ENCODE results near the gene SAMD4B. TPM values are rescaled to one million over a fixed set of nuclear protein-coding genes. Genes with fewer than 3 reads are reported as not detected.

The SAMD4B gene
- total RNA-seq, 2 experiments from 2014 or later, result 59.4 to 60.0 TPM

DNA sequence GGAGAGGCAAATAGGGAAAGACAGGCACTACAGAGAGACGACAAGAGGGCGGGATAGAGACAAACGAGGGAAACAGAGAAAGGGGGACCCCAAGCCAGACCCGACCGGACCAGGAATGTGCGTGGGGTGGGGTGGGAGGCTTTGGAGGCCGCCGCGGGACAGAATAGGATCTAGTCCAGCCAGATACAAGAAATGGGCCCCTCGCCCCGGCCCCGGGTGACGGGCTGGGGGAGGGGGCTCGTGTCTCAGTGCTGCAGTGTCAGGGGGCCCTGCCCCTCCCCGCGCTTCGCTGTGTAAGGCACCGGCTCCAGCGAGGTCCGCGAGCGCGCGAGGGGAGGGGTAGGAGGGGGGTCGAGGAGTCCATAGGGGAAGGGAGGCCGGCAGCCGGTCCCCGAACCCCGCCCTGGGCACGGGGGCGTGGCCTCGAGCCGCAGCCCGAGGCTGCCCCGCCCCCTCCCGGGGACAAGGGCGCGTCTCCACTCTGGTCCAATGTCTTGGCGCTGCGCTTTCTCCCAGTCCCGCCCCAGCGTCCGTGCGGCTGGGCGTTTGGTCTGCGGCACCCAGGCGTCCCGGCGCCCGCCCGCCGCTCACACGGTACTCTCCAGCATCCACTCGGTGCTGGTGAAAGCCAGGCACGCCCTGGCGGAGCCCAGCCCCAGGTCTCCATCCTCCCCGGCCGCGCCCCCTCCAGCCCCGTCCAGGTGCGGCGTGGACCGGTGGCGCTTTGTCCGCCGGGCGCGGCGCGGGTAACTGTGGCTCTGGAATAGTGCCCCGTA, 35.0 kb upstream of the SAMD4B start:
- Histone ChIP-seq H3K79me2 (ENCODE audit: insufficient read depth, low read depth, low read length) (no peaks in the 10 kb centered on the region), H2AFZ (ENCODE audit: low read length) (no peak overlapping the region), H3K27ac (ENCODE audit: low read depth, low read length, poor library complexity, severe bottlenecking) (no peak overlapping the region), H4K20me1 (ENCODE audit: insufficient read depth, low read length) (no peaks in the 10 kb centered on the region), H3K4me1 (ENCODE audit: insufficient read depth, low read length, poor library complexity, severe bottlenecking) (no peaks in the 10 kb centered on the region), H3K9me3 (ENCODE audit: low read length) (no peaks in the 10 kb centered on the region), H3K9me2 (ENCODE audit: insufficient read depth, low read length) (no peaks in the 10 kb centered on the region), H3K4me2 (ENCODE audit: low read length) (no peak overlapping the region), H3K36me3 (ENCODE audit: insufficient read depth, low read length) (no peaks in the 10 kb centered on the region), H3K4me3 (ENCODE audit: low read depth, low read length, poor library complexity, severe bottlenecking) (no peak overlapping the region)
- DNase-seq (ENCODE audit: low spot score), result no peak
- CTCF ChIA-PET (ENCODE audit: unreplicated experiment), result no interaction called here
- POLR2A ChIA-PET, result interaction anchor here (1.2 kb wide), 1 partner anchor 8 kb away, joined by 3 read pairs; no protein-coding TSS in a partner anchor
- intact Hi-C loops (cut with micrococcal nuclease; ENCODE audit: unreplicated experiment), result no loop called here
- TF ChIP-seq, protein P1, sequence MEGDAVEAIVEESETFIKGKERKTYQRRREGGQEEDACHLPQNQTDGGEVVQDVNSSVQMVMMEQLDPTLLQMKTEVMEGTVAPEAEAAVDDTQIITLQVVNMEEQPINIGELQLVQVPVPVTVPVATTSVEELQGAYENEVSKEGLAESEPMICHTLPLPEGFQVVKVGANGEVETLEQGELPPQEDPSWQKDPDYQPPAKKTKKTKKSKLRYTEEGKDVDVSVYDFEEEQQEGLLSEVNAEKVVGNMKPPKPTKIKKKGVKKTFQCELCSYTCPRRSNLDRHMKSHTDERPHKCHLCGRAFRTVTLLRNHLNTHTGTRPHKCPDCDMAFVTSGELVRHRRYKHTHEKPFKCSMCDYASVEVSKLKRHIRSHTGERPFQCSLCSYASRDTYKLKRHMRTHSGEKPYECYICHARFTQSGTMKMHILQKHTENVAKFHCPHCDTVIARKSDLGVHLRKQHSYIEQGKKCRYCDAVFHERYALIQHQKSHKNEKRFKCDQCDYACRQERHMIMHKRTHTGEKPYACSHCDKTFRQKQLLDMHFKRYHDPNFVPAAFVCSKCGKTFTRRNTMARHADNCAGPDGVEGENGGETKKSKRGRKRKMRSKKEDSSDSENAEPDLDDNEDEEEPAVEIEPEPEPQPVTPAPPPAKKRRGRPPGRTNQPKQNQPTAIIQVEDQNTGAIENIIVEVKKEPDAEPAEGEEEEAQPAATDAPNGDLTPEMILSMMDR (conservative IDR thresholded peaks at IDR 0.05; ENCODE audit: low read length), result no peak
- TF ChIP-seq EZH2phosphoT487 (IDR thresholded peaks at IDR 0.05; ENCODE audit: borderline replicate concordance, low read depth, low read length), result no peak
- no TSS peak for BruUV-seq (replicated peaks)

DNA sequence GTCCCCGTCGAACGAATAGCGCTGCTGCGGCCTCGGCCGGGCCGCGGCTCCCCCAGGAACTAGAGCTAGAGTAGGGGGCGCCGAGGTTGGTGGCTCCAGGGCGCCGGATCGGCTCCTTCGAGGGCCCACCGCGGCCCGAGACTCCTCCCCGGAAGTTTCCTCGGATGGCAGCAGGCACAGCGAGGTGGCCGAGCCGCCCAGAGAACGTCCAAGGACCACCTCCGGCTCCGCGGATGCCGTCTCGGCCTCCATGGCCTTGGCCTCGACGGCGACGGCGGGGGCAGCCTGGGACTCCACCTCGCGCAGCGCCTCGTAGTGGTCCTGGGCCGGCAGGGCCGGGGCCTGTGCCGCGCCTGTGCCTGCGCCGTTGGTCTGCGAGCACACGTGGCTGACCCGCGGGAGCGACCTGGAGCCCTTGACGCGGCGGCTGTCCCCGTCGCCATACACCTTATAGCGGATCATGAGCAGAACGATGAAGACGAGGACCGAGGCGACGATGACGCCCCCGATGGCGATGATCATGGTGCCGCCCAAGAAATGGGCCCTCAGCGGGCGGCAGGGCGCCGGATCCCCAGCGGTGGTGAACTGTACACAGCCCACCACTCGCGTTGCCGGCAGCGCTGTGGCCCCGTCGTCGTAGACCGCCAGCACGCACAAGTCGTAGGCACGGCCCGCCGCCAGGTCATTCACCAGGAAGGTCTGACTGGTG, 34.2 kb upstream of the SAMD4B start:
- no TSS peak for BruUV-seq (replicated peaks)
- POLR2A ChIA-PET, result no interaction called here
- Histone ChIP-seq H2AFZ (ENCODE audit: low read length) (no peak overlapping the region), H3K9me3 (ENCODE audit: low read length) (no peaks in the 10 kb centered on the region), H3K9me2 (ENCODE audit: insufficient read depth, low read length) (no peaks in the 10 kb centered on the region), H3K36me3 (ENCODE audit: insufficient read depth, low read length) (no peaks in the 10 kb centered on the region), H3K4me3 (ENCODE audit: low read depth, low read length, poor library complexity, severe bottlenecking) (no peak overlapping the region), H3K4me1 (ENCODE audit: insufficient read depth, low read length, poor library complexity, severe bottlenecking) (no peaks in the 10 kb centered on the region), H3K4me2 (ENCODE audit: low read length) (no peak overlapping the region), H3K27ac (ENCODE audit: low read depth, low read length, poor library complexity, severe bottlenecking) (no peak overlapping the region), H4K20me1 (ENCODE audit: insufficient read depth, low read length) (no peaks in the 10 kb centered on the region), H3K79me2 (ENCODE audit: insufficient read depth, low read depth, low read length) (no peaks in the 10 kb centered on the region)
- intact Hi-C loops (cut with micrococcal nuclease; ENCODE audit: unreplicated experiment), result no loop called here
- TF ChIP-seq EZH2phosphoT487 (IDR thresholded peaks at IDR 0.05; ENCODE audit: borderline replicate concordance, low read depth, low read length), result no peak
- TF ChIP-seq, protein P1 (conservative IDR thresholded peaks at IDR 0.05; ENCODE audit: low read length), result no peak
- no peak for DNase-seq (ENCODE audit: low spot score)
- CTCF ChIA-PET (ENCODE audit: unreplicated experiment), result no interaction called here
